ENCODE data around the gene SH3GL1. TPM values are rescaled to one million over a fixed set of nuclear protein-coding genes. Genes with fewer than 3 reads are reported as not detected.

SH3GL1 gene
- polyA plus RNA-seq, 3 donors = 14.0 to 33.9 (median 15.0) TPM

GRCh38 chr19:4431296-4431695 is 30.9 kb upstream of the SH3GL1 start:
- H3K27ac Mint-ChIP-seq = peak overlapping the region; percentile 94 to 99 (median 98)
- intact Hi-C loops (cut with micrococcal nuclease) = loop anchor here in 1 of 2 donors (2.0 kb wide), 3 partner anchors 26 to 56 kb away; partner anchors contain the start of genes CHAF1A and UBXN6
- H3K36me3 Mint-ChIP-seq = peaks cover 33 to 64% of the 10 kb centered on the region in 2 donors
- 45% methylated on average over 6 of the region's 9 CpGs for WGBS (ENCODE audit: insufficient coverage)
- peaks cover 0 to 2% (median 0%) of the 10 kb centered on the region in 7 donors for H3K9me3 Mint-ChIP-seq
- H3K36me3 ChIP-seq (replicated peaks in 1 of 2; ENCODE audit: control insufficient read depth in 1 of 2, insufficient read depth in 2 of 2, low read length in 2 of 2) = peaks cover 15 to 25% of the 10 kb centered on the region in 2 donors
- DNase-seq = peak in 1 of 3 donors; percentile 35
- H3K27me3 Mint-ChIP-seq (ENCODE audit: low read depth in 3 of 3) = peaks cover 0 to 6% (median 5%) of the 10 kb centered on the region in 3 donors
- no peaks in the 10 kb centered on the region for H3K9me3 ChIP-seq (replicated peaks in 1 of 2; ENCODE audit: control insufficient read depth in 1 of 2, insufficient read depth in 1 of 2, low read length in 2 of 2)
- peak overlapping the region; percentile 72 for H3K9ac ChIP-seq (ENCODE audit: insufficient read depth, low read length, poor library complexity, severe bottlenecking)
- H3K4me1 Mint-ChIP-seq = peaks cover 38% of the 10 kb centered on the region
- H3K4me2 ChIP-seq (replicated peaks; ENCODE audit: extremely low read depth, low read length, poor library complexity, severe bottlenecking) = peak overlapping the region; percentile 78
- TF ChIP-seq, protein P1, sequence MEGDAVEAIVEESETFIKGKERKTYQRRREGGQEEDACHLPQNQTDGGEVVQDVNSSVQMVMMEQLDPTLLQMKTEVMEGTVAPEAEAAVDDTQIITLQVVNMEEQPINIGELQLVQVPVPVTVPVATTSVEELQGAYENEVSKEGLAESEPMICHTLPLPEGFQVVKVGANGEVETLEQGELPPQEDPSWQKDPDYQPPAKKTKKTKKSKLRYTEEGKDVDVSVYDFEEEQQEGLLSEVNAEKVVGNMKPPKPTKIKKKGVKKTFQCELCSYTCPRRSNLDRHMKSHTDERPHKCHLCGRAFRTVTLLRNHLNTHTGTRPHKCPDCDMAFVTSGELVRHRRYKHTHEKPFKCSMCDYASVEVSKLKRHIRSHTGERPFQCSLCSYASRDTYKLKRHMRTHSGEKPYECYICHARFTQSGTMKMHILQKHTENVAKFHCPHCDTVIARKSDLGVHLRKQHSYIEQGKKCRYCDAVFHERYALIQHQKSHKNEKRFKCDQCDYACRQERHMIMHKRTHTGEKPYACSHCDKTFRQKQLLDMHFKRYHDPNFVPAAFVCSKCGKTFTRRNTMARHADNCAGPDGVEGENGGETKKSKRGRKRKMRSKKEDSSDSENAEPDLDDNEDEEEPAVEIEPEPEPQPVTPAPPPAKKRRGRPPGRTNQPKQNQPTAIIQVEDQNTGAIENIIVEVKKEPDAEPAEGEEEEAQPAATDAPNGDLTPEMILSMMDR (IDR thresholded peaks at IDR 0.05) = no peak
- peaks cover 30% of the 10 kb centered on the region for H3K79me2 ChIP-seq (ENCODE audit: insufficient read depth, low read length)
- no peaks in the 10 kb centered on the region for H4K20me1 ChIP-seq (ENCODE audit: insufficient read depth, low read length)
- H3K4me3 ChIP-seq (replicated peaks in 1 of 3; ENCODE audit: low read depth in 2 of 3, low read length in 3 of 3) = peak overlapping the region in 1 of 3 experiments; percentile 70
- H3K27me3 ChIP-seq (ENCODE audit: control insufficient read depth in 2 of 2, insufficient read depth in 2 of 2, low read length in 2 of 2) = no peaks in the 10 kb centered on the region
- no peak overlapping the region for H2AFZ ChIP-seq (ENCODE audit: insufficient read depth, low read depth, low read length, poor library complexity, severe bottlenecking)
- H3K4me3 Mint-ChIP-seq = peak overlapping the region; percentile 82 to 96
- H3K27ac ChIP-seq (ENCODE audit: low read depth in 1 of 2, low read length in 2 of 2) = peak overlapping the region; percentile 96 to 99
- peaks cover 37 to 44% of the 10 kb centered on the region in 2 donors for H3K4me1 ChIP-seq (ENCODE audit: control insufficient read depth in 1 of 2, insufficient read depth in 2 of 2, low read length in 2 of 2)

GRCh38 chr19:4430760-4431159 is 30.4 kb upstream of the SH3GL1 start:
- H3K9me3 Mint-ChIP-seq = peaks cover 0 to 2% (median 0%) of the 10 kb centered on the region in 7 donors
- 39% methylated on average over 4 of the region's 12 CpGs for WGBS (ENCODE audit: insufficient coverage)
- H2AFZ ChIP-seq (ENCODE audit: insufficient read depth, low read depth, low read length, poor library complexity, severe bottlenecking) = no peak overlapping the region
- TF ChIP-seq, protein P1 (IDR thresholded peaks at IDR 0.05) = no peak
- peaks cover 36 to 65% of the 10 kb centered on the region in 2 donors for H3K36me3 Mint-ChIP-seq
- H3K27ac ChIP-seq (ENCODE audit: low read depth in 1 of 2, low read length in 2 of 2) = peak overlapping the region; percentile 96 to 99
- peaks cover 11 to 24% of the 10 kb centered on the region in 2 donors for H3K36me3 ChIP-seq (replicated peaks in 1 of 2; ENCODE audit: control insufficient read depth in 1 of 2, insufficient read depth in 2 of 2, low read length in 2 of 2)
- H3K4me3 Mint-ChIP-seq = peak overlapping the region; percentile 82 to 96
- no peaks in the 10 kb centered on the region for H3K27me3 ChIP-seq (ENCODE audit: control insufficient read depth in 2 of 2, insufficient read depth in 2 of 2, low read length in 2 of 2)
- H3K9me3 ChIP-seq (replicated peaks in 1 of 2; ENCODE audit: control insufficient read depth in 1 of 2, insufficient read depth in 1 of 2, low read length in 2 of 2) = no peaks in the 10 kb centered on the region
- peak; percentile 92 to 97 (median 94) for DNase-seq
- H3K4me1 Mint-ChIP-seq = peaks cover 38% of the 10 kb centered on the region
- H3K27ac Mint-ChIP-seq = peak overlapping the region; percentile 94 to 99 (median 98)
- intact Hi-C loops (cut with micrococcal nuclease) = loop anchor here in 1 of 2 donors (2.0 kb wide), 3 partner anchors 26 to 56 kb away; partner anchors contain the start of genes CHAF1A and UBXN6
- peaks cover 27% of the 10 kb centered on the region for H3K79me2 ChIP-seq (ENCODE audit: insufficient read depth, low read length)
- H3K4me3 ChIP-seq (replicated peaks in 1 of 3; ENCODE audit: low read depth in 2 of 3, low read length in 3 of 3) = peak overlapping the region in 1 of 3 experiments; percentile 70
- peaks cover 0 to 6% (median 5%) of the 10 kb centered on the region in 3 donors for H3K27me3 Mint-ChIP-seq (ENCODE audit: low read depth in 3 of 3)
- peak overlapping the region; percentile 72 for H3K9ac ChIP-seq (ENCODE audit: insufficient read depth, low read length, poor library complexity, severe bottlenecking)
- no peaks in the 10 kb centered on the region for H4K20me1 ChIP-seq (ENCODE audit: insufficient read depth, low read length)
- H3K4me1 ChIP-seq (ENCODE audit: control insufficient read depth in 1 of 2, insufficient read depth in 2 of 2, low read length in 2 of 2) = peaks cover 37 to 44% of the 10 kb centered on the region in 2 donors
- peak overlapping the region; percentile 78 for H3K4me2 ChIP-seq (replicated peaks; ENCODE audit: extremely low read depth, low read length, poor library complexity, severe bottlenecking)
